IPS DF 6.9 (cell line): ENCODE results near the gene ANO7.

ENCODE experiments used
- DNase-seq: peaks from one replicate; pipeline ENCODE4 v3.0.0-alpha.2; 2013; ENCODE audit warnings: low read depth, low spot score
- H3K27ac ChIP-seq: one replicate; pipeline ENCODE4 v1.5.1; 2013; ENCODE audit warnings: low read length, control low read depth
- H3K27me3 ChIP-seq: 2 replicates; pipeline ENCODE4 v1.6.1; 2013; ENCODE audit warnings: mild to moderate bottlenecking, low read length; ENCODE audit not compliant: control insufficient read depth, insufficient read depth
- H3K36me3 ChIP-seq: 2 replicates; pipeline ENCODE4 v1.6.1; 2013; ENCODE audit warnings: low read length; ENCODE audit not compliant: control insufficient read depth, insufficient read depth
- H3K4me1 ChIP-seq: 2 replicates; pipeline ENCODE4 v1.6.1; 2013; ENCODE audit warnings: low read length; ENCODE audit not compliant: control insufficient read depth, insufficient read depth
- H3K4me3 ChIP-seq: 2 replicates; pipeline ENCODE4 v1.5.1; 2013; ENCODE audit warnings: mild to moderate bottlenecking, low read length
- H3K9me3 ChIP-seq: 2 replicates; pipeline ENCODE4 v1.6.1; 2013; ENCODE audit warnings: low read length, inconsistent platforms; ENCODE audit not compliant: control insufficient read depth, insufficient read depth
- WGBS: extraction: QIAGEN DNeasy Blood & Tissue Kit; methylation state at CpG from one replicate; pipeline ENCODE4 v1.1.7; 2013; ENCODE audit warnings: mixed read lengths, missing lambda C conversion rate; ENCODE audit not compliant: insufficient read length, insufficient coverage; 5-methylcytosine and 5-hydroxymethylcytosine counted together

ANO7 gene

DNA sequence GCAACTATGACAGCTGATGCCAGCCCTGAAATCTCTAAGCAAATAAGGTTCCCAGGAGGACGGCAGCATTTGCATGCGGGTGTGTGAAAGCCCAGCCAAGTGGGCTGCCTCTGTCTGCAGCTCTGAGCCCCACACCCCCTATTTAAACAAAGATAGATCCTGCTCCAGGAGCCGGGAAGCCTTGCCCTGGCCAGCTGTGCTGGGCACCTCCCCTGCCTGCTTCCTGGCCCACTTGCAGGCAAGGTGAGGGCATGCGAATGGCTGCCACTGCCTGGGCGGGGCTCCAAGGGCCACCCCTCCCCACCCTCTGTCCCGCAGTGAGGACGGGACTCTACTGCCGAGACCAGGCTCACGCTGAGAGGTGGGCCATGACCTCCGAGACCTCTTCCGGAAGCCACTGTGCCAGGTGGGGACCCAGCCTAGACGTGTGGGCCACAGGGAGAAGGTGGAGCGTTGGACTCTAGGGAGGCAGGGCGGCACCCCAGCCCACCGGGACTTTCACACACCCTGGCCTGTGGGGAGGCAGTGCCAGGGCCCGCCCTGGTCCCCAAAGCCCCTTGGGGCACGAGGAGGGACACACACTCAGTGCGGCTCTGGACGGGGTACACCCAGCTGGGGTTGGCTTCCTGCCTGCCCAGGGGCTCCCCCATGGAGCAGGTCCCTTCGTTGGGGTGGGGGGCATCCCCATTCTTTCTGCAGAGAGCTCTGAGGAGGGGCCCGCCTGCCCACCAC lies at the start of gene ANO7:
Gene ANO7, plus strand, starts transcription at position 317 of the 732 bp plus-strand sequence. CDS start 1,387 bp downstream, outside the sequence.
- no peak within 1 kb of the TSS for H3K27ac ChIP-seq
- peaks cover 5% of the 10 kb centered on the region; the same call in 1 of the 2 replicates for H3K4me1 ChIP-seq
- no peaks in the 10 kb centered on the region for H3K36me3 ChIP-seq
- DNase-seq, result no peak
- H3K27me3 ChIP-seq, result no peaks in the 10 kb centered on the region
- no peaks in the 10 kb centered on the region for H3K9me3 ChIP-seq
- no peak within 1 kb of the TSS for H3K4me3 ChIP-seq
- WGBS, result no CpG with 5 or more reads among the region's 21 CpGs

DNA sequence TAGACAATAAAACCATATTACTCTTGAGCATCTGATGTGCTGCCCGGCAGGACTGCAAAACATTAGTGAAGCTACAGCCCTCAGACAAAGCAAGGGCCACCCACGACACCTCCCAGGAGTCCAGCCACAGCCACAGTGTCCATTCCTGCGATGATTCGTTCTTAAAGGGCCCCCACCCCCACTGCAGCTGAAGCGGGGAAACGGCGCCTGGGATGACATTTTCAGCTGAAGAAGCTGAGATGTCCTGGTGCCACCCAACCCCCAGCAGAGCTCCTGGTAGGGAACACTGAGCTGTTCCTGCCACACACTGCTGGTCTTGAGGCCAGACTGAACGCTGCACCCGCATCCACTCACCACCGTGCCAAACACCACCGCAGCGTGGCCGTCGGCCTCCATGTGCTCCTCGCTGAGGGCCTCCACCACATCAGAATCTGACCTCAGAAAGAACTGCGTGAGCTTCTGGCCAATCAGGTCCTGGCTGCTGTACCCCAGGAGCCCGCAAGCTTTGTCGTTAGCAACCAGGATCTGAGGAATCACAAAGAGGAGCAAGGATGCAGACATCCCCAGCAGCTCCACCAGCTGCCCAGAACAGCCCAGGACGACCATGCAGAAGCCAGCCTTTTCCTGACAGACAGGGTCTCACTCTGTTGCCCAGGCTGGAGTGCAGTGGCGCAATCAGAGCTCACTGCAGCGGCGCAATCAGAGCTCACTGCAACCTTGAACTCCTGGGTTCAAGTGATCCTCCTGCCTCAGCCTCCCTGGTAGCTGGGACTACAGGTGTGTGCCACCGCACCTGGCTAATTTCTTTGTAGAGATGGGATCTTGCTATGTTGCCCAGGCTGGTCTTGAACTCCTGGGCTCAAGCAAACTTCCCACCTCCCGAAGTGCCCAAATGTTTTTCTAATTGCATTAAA lies 48.7 kb upstream of the ANO7 start:
- no peaks in the 10 kb centered on the region for H3K9me3 ChIP-seq
- peaks cover 23% of the 10 kb centered on the region for H3K36me3 ChIP-seq
- DNase-seq, result no peak
- no peaks in the 10 kb centered on the region for H3K4me1 ChIP-seq
- H3K4me3 ChIP-seq, result no peak overlapping the region
- no peak overlapping the region for H3K27ac ChIP-seq
- H3K27me3 ChIP-seq, result no peaks in the 10 kb centered on the region
- no CpG with 5 or more reads among the region's 24 CpGs for WGBS

GRCh38 chr2:241140445-241140840 lies 48.0 kb upstream of the ANO7 start:
- no peaks in the 10 kb centered on the region for H3K27me3 ChIP-seq
- H3K27ac ChIP-seq, result no peak overlapping the region
- no peak overlapping the region for H3K4me3 ChIP-seq
- no peaks in the 10 kb centered on the region for H3K9me3 ChIP-seq
- H3K36me3 ChIP-seq, result peaks cover 23% of the 10 kb centered on the region
- no peaks in the 10 kb centered on the region for H3K4me1 ChIP-seq
- DNase-seq, result no peak
- no CpG with 5 or more reads among the region's 10 CpGs for WGBS

GRCh38 chr2:241141214-241141770 lies 47.2 kb upstream of the ANO7 start:
- WGBS, result no CpG with 5 or more reads among the region's 14 CpGs
- Histone ChIP-seq H3K4me3 (no peak overlapping the region), H3K4me1 (no peaks in the 10 kb centered on the region), H3K27ac (no peak overlapping the region), H3K9me3 (no peaks in the 10 kb centered on the region), H3K36me3 (peaks cover 17% of the 10 kb centered on the region), H3K27me3 (no peaks in the 10 kb centered on the region)
- no peak for DNase-seq

DNA sequence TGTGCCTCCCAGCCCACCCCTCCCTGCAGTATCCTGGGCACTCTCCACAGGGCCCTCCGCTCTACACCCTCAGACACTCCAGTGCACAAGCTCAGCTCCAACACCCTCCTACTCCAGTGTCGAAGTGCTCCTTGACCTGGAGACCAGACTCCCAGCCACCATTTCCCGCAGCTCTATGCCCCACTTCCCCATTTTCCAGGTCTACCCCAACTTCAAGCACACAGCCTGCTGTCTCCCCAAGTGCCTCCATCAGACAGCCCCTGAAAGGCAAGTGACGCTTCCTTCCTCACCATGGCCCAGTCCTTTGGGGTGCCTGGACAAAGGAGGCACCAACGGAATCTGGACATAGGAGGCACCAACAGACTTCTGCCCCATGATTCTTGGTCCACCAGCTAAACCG lies 46.4 kb upstream of the ANO7 start:
- Histone ChIP-seq H3K27ac (no peak overlapping the region), H3K4me1 (no peaks in the 10 kb centered on the region), H3K27me3 (no peaks in the 10 kb centered on the region), H3K36me3 (peaks cover 13% of the 10 kb centered on the region), H3K4me3 (no peak overlapping the region), H3K9me3 (no peaks in the 10 kb centered on the region)
- DNase-seq, result no peak
- no CpG with 5 or more reads among the region's 6 CpGs for WGBS

- Histone ChIP-seq H3K9me3 (no peaks in the 10 kb centered on the region), H3K27ac (no peak overlapping the region), H3K27me3 (no peaks in the 10 kb centered on the region), H3K4me3 (no peak overlapping the region), H3K36me3 (peaks cover 9% of the 10 kb centered on the region), H3K4me1 (no peaks in the 10 kb centered on the region)
- no CpG with 5 or more reads among the region's 9 CpGs for WGBS
- no peak for DNase-seq
Observed at GRCh38 chr2:241142593-241142992, 45.9 kb upstream of the ANO7 start.

- Histone ChIP-seq H3K27me3 (no peaks in the 10 kb centered on the region), H3K4me3 (no peak overlapping the region), H3K27ac (no peak overlapping the region), H3K4me1 (peaks cover 4% of the 10 kb centered on the region; the same call in 1 of the 2 replicates), H3K9me3 (no peaks in the 10 kb centered on the region), H3K36me3 (no peaks in the 10 kb centered on the region)
- no CpG with 5 or more reads among the region's 4 CpGs for WGBS
- no peak for DNase-seq
Observed at GRCh38 chr2:241146286-241146685, 42.2 kb upstream of the ANO7 start.

GRCh38 chr2:241147336-241147735 lies 41.1 kb upstream of the ANO7 start:
- Histone ChIP-seq H3K27me3 (no peaks in the 10 kb centered on the region), H3K4me3 (no peak overlapping the region), H3K4me1 (peaks cover 6% of the 10 kb centered on the region; the same call in 1 of the 2 replicates), H3K36me3 (no peaks in the 10 kb centered on the region), H3K9me3 (no peaks in the 10 kb centered on the region), H3K27ac (no peak overlapping the region)
- DNase-seq, result no peak
- no CpG with 5 or more reads among the region's 3 CpGs for WGBS

- no peak for DNase-seq
- Histone ChIP-seq H3K27ac (no peak overlapping the region), H3K9me3 (no peaks in the 10 kb centered on the region), H3K4me3 (peak overlapping the region; percentile 63; the same call in 1 of the 2 replicates), H3K36me3 (no peaks in the 10 kb centered on the region), H3K4me1 (peaks cover 6% of the 10 kb centered on the region; the same call in 1 of the 2 replicates), H3K27me3 (no peaks in the 10 kb centered on the region)
- WGBS, result no CpG with 5 or more reads among the region's 4 CpGs
Observed at GRCh38 chr2:241148239-241148638, 40.2 kb upstream of the ANO7 start.

DNA sequence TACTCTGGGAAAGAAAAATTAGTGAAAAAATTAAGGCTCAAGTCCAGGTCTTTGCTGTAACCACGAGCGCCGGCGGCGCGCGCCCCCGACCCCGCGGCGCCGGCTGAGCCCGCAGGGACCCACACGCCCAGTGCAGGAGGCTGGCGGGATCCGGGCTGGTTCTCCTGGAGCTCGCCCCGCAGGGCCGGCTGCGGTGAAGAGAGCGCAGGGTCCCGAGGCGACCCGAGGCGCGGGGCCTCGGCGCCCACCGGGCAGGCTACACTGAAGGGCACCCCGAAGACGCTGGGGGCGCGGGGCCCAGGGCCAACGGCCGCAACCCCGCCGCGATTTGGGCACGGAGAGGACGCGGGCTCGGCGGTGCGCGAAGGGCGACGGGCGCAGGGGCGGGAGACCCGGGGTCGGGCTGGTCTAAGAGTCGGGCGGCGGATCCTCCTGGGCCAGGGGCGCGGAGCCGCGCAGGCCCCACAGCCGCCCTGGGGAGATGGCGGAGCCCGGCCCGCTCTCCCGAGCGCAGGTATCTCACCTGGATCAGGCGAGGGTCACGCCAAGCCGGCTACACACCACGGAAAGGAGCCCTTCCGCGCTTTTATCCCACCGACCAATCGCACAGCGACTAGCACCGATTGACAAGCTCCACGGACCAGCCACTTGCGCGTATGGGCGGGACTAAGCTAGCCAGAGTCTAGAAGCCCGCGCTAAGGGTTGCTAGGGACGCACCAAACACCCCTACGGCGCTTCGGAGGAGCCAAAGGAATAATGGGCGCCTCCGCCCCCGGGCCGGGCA lies 39.4 kb upstream of the ANO7 start, which contains the start of gene PASK:
Gene PASK, minus strand, starts transcription at position 582 of the 784 bp plus-strand sequence. CDS start 6,440 bp downstream, outside the sequence.
- no CpG with 5 or more reads among the region's 88 CpGs for WGBS
- no peaks in the 10 kb centered on the region for H3K36me3 ChIP-seq
- no peaks in the 10 kb centered on the region for H3K27me3 ChIP-seq
- peak within 1 kb of the TSS; percentile 83 for H3K4me3 ChIP-seq
- peaks cover 6% of the 10 kb centered on the region; the same call in 1 of the 2 replicates for H3K4me1 ChIP-seq
- H3K27ac ChIP-seq, result no peak within 1 kb of the TSS
- H3K9me3 ChIP-seq, result no peaks in the 10 kb centered on the region
- DNase-seq, result peak; percentile 93
